Stimulated activated naive CD8-positive, alpha-beta T cell treated with anti-CD3 and anti-CD28 coated beads, Interleukin-15, amount 100 ng/mL, for 72 hours (primary cell): ENCODE measurements around the gene SLC46A1.
A peak's percentile ranks its signal among the peaks of the same experiment; 100 is the strongest.

Experiments
- ATAC-seq: fragments of 150-1000 bp; cut with Tn5 transposase; 2 replicates; pipeline ENCODE4 v1.10.0; 2021; ENCODE audit warnings: mild to moderate bottlenecking, moderate library complexity
- DNase-seq, 2 donors: peaks; one replicate each; pipeline ENCODE4 v3.0.0; 2021 to 2022
- H3K27ac Mint-ChIP-seq, 2 donors: one replicate each; pipeline ENCODE4 v1.8.0; 2022; ENCODE audit warnings: mild to moderate bottlenecking in 2 of 2, mixed read lengths in 2 of 2, moderate library complexity in 2 of 2
- H3K27me3 Mint-ChIP-seq: one replicate; pipeline ENCODE4 v1.8.0; 2022; ENCODE audit warnings: mixed read lengths
- H3K4me1 Mint-ChIP-seq: one replicate; pipeline ENCODE4 v1.8.0; 2022; ENCODE audit warnings: mild to moderate bottlenecking, mixed read lengths
- H3K4me3 Mint-ChIP-seq, 2 donors: one replicate each; pipeline ENCODE4 v1.8.0; 2022; ENCODE audit warnings: mild to moderate bottlenecking in 2 of 2, mixed read lengths in 2 of 2, moderate library complexity in 1 of 2
- H3K9me3 Mint-ChIP-seq, 2 donors: one replicate each; pipeline ENCODE4 v1.8.0; 2022; ENCODE audit warnings: mixed read lengths in 2 of 2

The SLC46A1 gene

GRCh38 chr17:28372203-28372944 lies 33.6 kb downstream of the SLC46A1 start:
- no peaks in the 10 kb centered on the region for H3K27me3 Mint-ChIP-seq
- peaks cover 35% of the 10 kb centered on the region for H3K4me1 Mint-ChIP-seq
- ATAC-seq (peak; percentile 15), DNase-seq (peak in 1 of 2 donors; percentile 45)
- peak overlapping the region; percentile 84 to 89 for H3K4me3 Mint-ChIP-seq
- peak overlapping the region; percentile 85 to 93 for H3K27ac Mint-ChIP-seq
- no peaks in the 10 kb centered on the region for H3K9me3 Mint-ChIP-seq

GRCh38 chr17:28371245-28372202 lies 34.5 kb downstream of the SLC46A1 start, which contains the start of gene SARM1:
Gene SARM1 (plus strand): TSS chr17:28371694. CDS start chr17:28372033, 339 bp downstream.
- Mint-ChIP-seq H3K27me3 (no peaks in the 10 kb centered on the region), H3K27ac (peak within 1 kb of the TSS; percentile 93 to 97), H3K4me3 (peak within 1 kb of the TSS; percentile 84 to 89), H3K4me1 (peaks cover 35% of the 10 kb centered on the region), H3K9me3 (no peaks in the 10 kb centered on the region)
- ATAC-seq: peak; percentile 91
- DNase-seq: peak; percentile 92 to 94

DNA sequence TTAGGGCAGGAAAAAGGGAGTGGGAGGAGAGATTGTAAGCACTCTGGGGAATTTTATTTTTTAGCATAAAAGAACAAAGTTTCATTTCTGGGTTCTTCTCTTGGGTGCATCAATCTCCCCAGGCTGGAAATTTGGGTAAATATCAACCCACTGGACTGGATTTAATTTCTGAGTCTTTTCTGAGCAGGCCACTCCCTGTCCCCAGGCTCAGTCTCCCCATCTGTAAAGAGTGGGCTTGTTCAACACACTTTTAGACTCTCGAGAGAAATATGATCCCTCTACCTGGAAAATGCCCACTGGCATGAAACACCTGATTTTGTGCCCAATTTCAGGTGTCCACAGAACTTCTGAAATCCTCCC lies 35.3 kb downstream of the SLC46A1 start:
- no peaks in the 10 kb centered on the region for H3K9me3 Mint-ChIP-seq
- no peak for DNase-seq
- H3K27ac Mint-ChIP-seq: no peak overlapping the region
- peaks cover 35% of the 10 kb centered on the region for H3K4me1 Mint-ChIP-seq
- no peaks in the 10 kb centered on the region for H3K27me3 Mint-ChIP-seq
- no peak for ATAC-seq
- H3K4me3 Mint-ChIP-seq: peak overlapping the region; percentile 84 to 89

DNA sequence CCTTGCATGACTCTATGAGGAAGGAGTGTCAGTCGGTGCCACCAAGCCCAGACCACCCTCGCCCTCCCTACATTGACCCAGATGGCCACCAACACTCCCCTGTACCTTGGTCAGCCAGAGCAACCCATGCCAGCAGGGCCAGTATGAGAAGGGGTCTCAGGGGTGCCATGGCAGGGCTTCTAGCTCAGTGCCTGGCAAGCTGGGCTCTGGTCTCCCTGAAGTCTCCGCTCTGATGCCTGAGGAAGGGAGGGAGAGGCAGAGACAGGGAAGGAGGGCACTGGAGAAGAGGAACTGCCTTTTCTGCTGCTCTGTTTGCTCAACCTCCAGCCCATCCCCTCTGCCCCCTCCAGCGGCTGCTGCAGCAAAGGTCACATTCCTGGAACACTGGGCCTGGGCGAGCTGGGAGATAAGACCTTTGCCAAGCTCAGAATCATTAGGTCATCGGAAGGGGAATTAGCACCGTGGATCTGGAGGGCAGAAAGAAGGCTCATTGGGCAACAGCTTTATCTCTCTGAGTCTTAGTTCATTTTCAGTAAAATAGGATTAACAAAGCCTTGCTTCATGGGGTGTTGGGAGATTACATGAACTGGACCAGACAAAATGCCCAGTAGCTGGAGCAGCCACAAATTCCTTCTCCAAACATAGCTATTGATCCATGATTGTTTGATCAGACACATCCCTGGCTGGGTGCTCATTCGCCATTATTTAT lies 35.8 kb downstream of the SLC46A1 start, which contains the start of gene VTN:
Gene VTN, minus strand, starts transcription at position 273 of the 709 bp plus-strand sequence. Its CDS starts 104 bp downstream, at position 169.
- ATAC-seq (no peak), DNase-seq (no peak)
- no peaks in the 10 kb centered on the region for H3K9me3 Mint-ChIP-seq
- peak within 1 kb of the TSS in 1 of 2 donors; percentile 84 for H3K27ac Mint-ChIP-seq
- H3K27me3 Mint-ChIP-seq: no peaks in the 10 kb centered on the region
- H3K4me3 Mint-ChIP-seq: peak within 1 kb of the TSS; percentile 84 to 89
- H3K4me1 Mint-ChIP-seq: peaks cover 35% of the 10 kb centered on the region

- ATAC-seq (no peak), DNase-seq (no peak)
- Mint-ChIP-seq H3K9me3 (no peaks in the 10 kb centered on the region), H3K27ac (no peak overlapping the region), H3K4me1 (peaks cover 30% of the 10 kb centered on the region), H3K4me3 (no peak overlapping the region), H3K27me3 (no peaks in the 10 kb centered on the region)
Measured at GRCh38 chr17:28369684-28370034, 36.4 kb downstream of the SLC46A1 start.

GRCh38 chr17:28368915-28369683 lies 36.9 kb downstream of the SLC46A1 start:
- H3K4me1 Mint-ChIP-seq: peaks cover 30% of the 10 kb centered on the region
- no peak overlapping the region for H3K4me3 Mint-ChIP-seq
- DNase-seq: no peak
- no peak for ATAC-seq
- H3K27ac Mint-ChIP-seq: no peak overlapping the region
- no peaks in the 10 kb centered on the region for H3K27me3 Mint-ChIP-seq
- no peaks in the 10 kb centered on the region for H3K9me3 Mint-ChIP-seq

DNA sequence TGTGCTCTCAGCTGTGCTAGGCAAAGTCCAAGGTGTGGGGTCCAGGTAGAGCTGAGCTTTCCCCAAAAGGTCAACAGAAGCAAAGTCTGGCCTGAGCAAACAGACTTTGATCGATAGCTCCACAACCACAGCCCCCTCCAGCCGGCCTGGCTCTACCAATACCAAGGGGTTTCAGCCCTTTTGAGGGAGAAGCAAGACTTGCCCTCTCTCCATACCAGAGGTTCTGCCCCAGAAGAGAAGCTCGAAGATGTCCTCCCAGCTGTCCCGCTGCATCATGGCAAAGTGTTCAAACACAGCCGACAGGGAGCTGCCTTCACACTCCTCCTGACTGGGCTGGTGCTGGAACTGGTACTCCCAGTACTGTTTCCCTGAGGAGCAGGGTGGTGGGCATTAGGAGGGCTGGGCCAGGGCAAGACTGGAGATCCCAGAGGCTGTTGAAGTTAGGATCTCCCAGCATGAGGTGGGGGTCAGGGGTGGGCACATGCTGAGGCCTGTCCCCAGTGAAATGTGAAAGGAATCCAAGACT lies 37.6 kb downstream of the SLC46A1 start:
- Mint-ChIP-seq H3K27me3 (no peaks in the 10 kb centered on the region), H3K4me3 (no peak overlapping the region)

DNA sequence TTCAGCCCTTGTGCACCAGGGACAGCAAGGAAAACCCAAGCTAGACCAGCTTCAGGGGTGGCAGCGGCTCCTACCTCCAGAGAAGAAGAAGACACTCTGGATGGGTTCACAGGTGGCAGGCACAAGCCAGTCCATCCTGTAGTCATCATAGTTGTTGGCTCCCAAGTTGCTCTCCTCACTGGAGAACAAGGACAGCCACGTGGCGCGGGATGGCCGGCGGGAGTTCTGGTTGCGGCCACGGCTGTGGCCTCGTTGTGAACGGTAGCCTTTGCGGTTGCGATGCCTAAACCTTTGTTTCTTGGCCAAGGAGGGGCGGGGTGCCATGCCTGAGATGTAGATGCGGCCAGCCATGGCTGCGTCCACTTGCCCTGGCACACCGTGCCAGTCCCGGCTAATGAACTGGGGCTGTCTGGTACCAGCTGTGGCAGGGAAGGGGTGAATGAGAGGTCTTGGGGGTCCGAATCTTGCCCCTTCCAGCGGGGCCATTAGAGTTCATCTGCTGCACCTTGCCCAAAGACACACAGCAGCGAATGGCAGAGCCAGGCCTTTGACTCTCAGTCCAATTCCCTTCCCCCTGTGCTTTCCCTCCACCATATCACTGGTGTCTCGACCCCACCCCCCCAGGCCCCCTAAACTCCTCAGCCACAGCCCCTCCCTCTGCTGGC lies 38.2 kb downstream of the SLC46A1 start:
- ATAC-seq: no peak
- H3K4me3 Mint-ChIP-seq: no peak overlapping the region

More for the DNA sequence above, 37.6 kb downstream of the SLC46A1 start:
- Mint-ChIP-seq H3K4me1 (peaks cover 26% of the 10 kb centered on the region), H3K9me3 (no peaks in the 10 kb centered on the region), H3K27ac (peak overlapping the region in 1 of 2 donors; percentile 83)
- DNase-seq (no peak), ATAC-seq (no peak)

DNA sequence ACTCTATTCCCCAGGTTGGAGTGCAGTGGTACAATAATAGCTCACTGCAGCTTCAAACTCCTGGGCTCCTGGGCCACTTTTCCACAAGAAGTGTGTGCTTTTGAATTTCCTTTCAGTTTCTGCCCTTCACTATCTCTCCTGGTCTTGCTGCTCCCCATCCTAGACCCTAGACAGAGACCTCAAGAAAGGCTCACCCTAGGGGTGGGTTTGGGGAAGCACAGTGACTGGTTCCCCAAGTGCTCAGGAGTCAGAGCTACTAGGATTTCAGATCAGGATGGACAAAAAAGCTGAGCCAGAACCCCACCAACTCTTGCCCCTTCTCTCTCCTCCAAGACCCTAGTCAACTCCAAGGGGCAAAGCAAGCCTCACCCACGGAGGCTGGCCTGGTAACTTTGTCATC lies 39.4 kb downstream of the SLC46A1 start:
- Mint-ChIP-seq H3K27ac (no peak overlapping the region), H3K4me1 (peaks cover 15% of the 10 kb centered on the region), H3K4me3 (no peak overlapping the region), H3K27me3 (no peaks in the 10 kb centered on the region), H3K9me3 (no peaks in the 10 kb centered on the region)
- ATAC-seq: no peak
- no peak for DNase-seq

More for the DNA sequence above, 38.2 kb downstream of the SLC46A1 start:
- Mint-ChIP-seq H3K9me3 (no peaks in the 10 kb centered on the region), H3K27ac (peak overlapping the region in 1 of 2 donors; percentile 83), H3K27me3 (no peaks in the 10 kb centered on the region), H3K4me1 (peaks cover 20% of the 10 kb centered on the region)
- DNase-seq: no peak

- H3K4me1 Mint-ChIP-seq: peaks cover 6% of the 10 kb centered on the region
- no peak overlapping the region for H3K27ac Mint-ChIP-seq
- no peaks in the 10 kb centered on the region for H3K27me3 Mint-ChIP-seq
- DNase-seq (no peak), ATAC-seq (no peak)
- H3K4me3 Mint-ChIP-seq: no peak overlapping the region
- no peaks in the 10 kb centered on the region for H3K9me3 Mint-ChIP-seq
Measured at GRCh38 chr17:28365487-28365886, 40.5 kb downstream of the SLC46A1 start.

GRCh38 chr17:28364665-28365363 lies 41.2 kb downstream of the SLC46A1 start, which contains the start of gene SEBOX:
Gene SEBOX (minus strand): TSS chr17:28365199. CDS start chr17:28365151, 48 bp downstream.
- Mint-ChIP-seq H3K27ac (no peak within 1 kb of the TSS), H3K27me3 (no peaks in the 10 kb centered on the region), H3K4me3 (no peak within 1 kb of the TSS), H3K4me1 (no peaks in the 10 kb centered on the region), H3K9me3 (no peaks in the 10 kb centered on the region)
- DNase-seq (no peak), ATAC-seq (no peak)

GRCh38 chr17:28363776-28364650 lies 42.0 kb downstream of the SLC46A1 start:
- Mint-ChIP-seq H3K27me3 (no peaks in the 10 kb centered on the region), H3K9me3 (no peaks in the 10 kb centered on the region), H3K27ac (no peak overlapping the region), H3K4me3 (no peak overlapping the region), H3K4me1 (peaks cover 3% of the 10 kb centered on the region)
- ATAC-seq (no peak), DNase-seq (no peak)

- no peak for ATAC-seq
- Mint-ChIP-seq H3K9me3 (no peaks in the 10 kb centered on the region), H3K4me1 (peaks cover 8% of the 10 kb centered on the region), H3K27me3 (no peaks in the 10 kb centered on the region), H3K27ac (no peak overlapping the region), H3K4me3 (no peak overlapping the region)
- no peak for DNase-seq
Measured at GRCh38 chr17:28363186-28363585, 42.8 kb downstream of the SLC46A1 start.
